ENCODE data around the gene RBMS3.

- TF ChIP-seq POLR2AphosphoS5 (IDR thresholded peaks at IDR 0.05; ENCODE audit: low read depth) (no peak), EZH2 (IDR thresholded peaks at IDR 0.05; ENCODE audit: low read depth, unreplicated experiment) (no peak), CTCF (conservative IDR thresholded peaks at IDR 0.05; ENCODE audit: low read depth in 2 of 2) (no peak), EZH2phosphoT487 (IDR thresholded peaks at IDR 0.05; ENCODE audit: unreplicated experiment) (no peak)
These were observed 508.8 kb downstream of the RBMS3 start for GRCh38 chr3:29789686-29790085.
